Endometrial microvascular endothelial cells (primary cell): ENCODE results near the gene KRTAP10-10. TPM values are rescaled to one million over a fixed set of nuclear protein-coding genes. Genes with fewer than 3 reads are reported as not detected.

Source experiments
- total RNA-seq: library from RNA; depleted of rRNA; stranded (reverse); fragments of >200 nt; gene quantifications from one replicate; pipeline ENCODE4 v1.2.3, GENCODE V29; 2015; ENCODE audit errors: inconsistent ontology term

KRTAP10-10 gene
- total RNA-seq, 1 donor from 2014 or later = not detected

Other genes starting within 250 kb of the KRTAP10-10 start
- 3.9 TPM for gene LRRC3, start 181.8 kb upstream of the KRTAP10-10 start, total RNA-seq
- not detected for gene KRTAP10-1, start 97.2 kb upstream of the KRTAP10-10 start, total RNA-seq
- not detected for gene KRTAP10-2, start 85.9 kb upstream of the KRTAP10-10 start, total RNA-seq
- gene KRTAP10-3, start 78.6 kb upstream of the KRTAP10-10 start, total RNA-seq = not detected
- not detected for gene KRTAP10-4, start 63.6 kb upstream of the KRTAP10-10 start, total RNA-seq
- not detected for gene KRTAP10-5, start 56.8 kb upstream of the KRTAP10-10 start, total RNA-seq
- not detected for gene KRTAP10-6, start 44.9 kb upstream of the KRTAP10-10 start, total RNA-seq
- not detected for gene KRTAP10-7, start 36.8 kb upstream of the KRTAP10-10 start, total RNA-seq
- gene KRTAP10-8, start 25.3 kb upstream of the KRTAP10-10 start, total RNA-seq = not detected
- not detected for gene KRTAP10-9, start 10.3 kb upstream of the KRTAP10-10 start, total RNA-seq
- gene KRTAP10-11, start 9.1 kb downstream of the KRTAP10-10 start, total RNA-seq = not detected
- not detected for gene KRTAP12-4, start 17.3 kb downstream of the KRTAP10-10 start, total RNA-seq
- not detected for gene KRTAP12-3, start 20.6 kb downstream of the KRTAP10-10 start, total RNA-seq
- gene KRTAP12-2, start 29.6 kb downstream of the KRTAP10-10 start, total RNA-seq = not detected
- gene KRTAP12-1, start 44.8 kb downstream of the KRTAP10-10 start, total RNA-seq = not detected
- gene KRTAP10-12, start 59.8 kb downstream of the KRTAP10-10 start, total RNA-seq = not detected
- gene TSPEAR, start 74.2 kb downstream of the KRTAP10-10 start, total RNA-seq = not detected
- gene UBE2G2, start 164.5 kb downstream of the KRTAP10-10 start, total RNA-seq = 102 TPM
- gene SUMO3, start 180.7 kb downstream of the KRTAP10-10 start, total RNA-seq = 82.4 TPM
- gene PTTG1IP, start 236.3 kb downstream of the KRTAP10-10 start, total RNA-seq = 494 TPM